HepG2 (cell line): ENCODE measurements around the gene RALBP1. TPM values are rescaled to one million over a fixed set of nuclear protein-coding genes. Genes with fewer than 3 reads are reported as not detected.

ENCODE experiments used
- ARNT ChIP-seq: fragments of 450-650 bp; IDR thresholded peaks from 2 replicates; pipeline ENCODE4 v1.6.1; 2017
- CREM ChIP-seq, 2 experiments: sonication (generic) in 1 of 2; formaldehyde crosslinking in 1 of 2; IDR thresholded peaks; 2 replicates each; pipeline versions ENCODE4 v1.4.0 to v1.6.1; 2016 to 2020; ENCODE audit warnings: antibody characterized with exemption in 1 of 2, mild to moderate bottlenecking in 1 of 2, missing genetic modification reagents in 1 of 2
- CTCF ChIP-seq: sonication (generic); formaldehyde crosslinking; IDR thresholded peaks from 2 replicates; pipeline ENCODE4 v1.5.0; 2020; ENCODE audit warnings: mild to moderate bottlenecking, missing genetic modification reagents, moderate library complexity
- DNMT1 ChIP-seq: sonication (generic); formaldehyde crosslinking; IDR thresholded peaks from 2 replicates; pipeline ENCODE4 v1.5.1; 2020; ENCODE audit warnings: mild to moderate bottlenecking, missing genetic modification reagents
- ETS1 ChIP-seq: sonication (generic); formaldehyde crosslinking; IDR thresholded peaks from 2 replicates; pipeline ENCODE4 v1.4.0; 2020; ENCODE audit warnings: missing genetic modification reagents
- FOXM1 ChIP-seq: sonication (generic); formaldehyde crosslinking; IDR thresholded peaks from 2 replicates; pipeline ENCODE4 v1.5.0; 2020; ENCODE audit warnings: missing genetic modification reagents
- HNRNPK ChIP-seq: fragments of 200-400 bp; formaldehyde crosslinking; IDR thresholded peaks from 2 replicates; pipeline ENCODE4 v1.6.1; 2018; ENCODE audit warnings: low read length, low read depth, moderate library complexity, mild to moderate bottlenecking; ENCODE audit not compliant: poor library complexity, severe bottlenecking
- HOXA3 ChIP-seq: sonication (generic); formaldehyde crosslinking; IDR thresholded peaks from 2 replicates; pipeline ENCODE4 v1.5.0; 2020; ENCODE audit warnings: missing genetic modification reagents
- HOXA7 ChIP-seq: sonication (generic); formaldehyde crosslinking; IDR thresholded peaks from 2 replicates; pipeline ENCODE4 v1.8.1; 2022; ENCODE audit warnings: mild to moderate bottlenecking, missing genetic modification reagents, moderate library complexity
- KLF16 ChIP-seq, 2 experiments: sonication (generic) in 1 of 2; formaldehyde crosslinking in 1 of 2; IDR thresholded peaks; 2 replicates each; pipeline versions ENCODE4 v1.6.1 to v1.8.0; 2016 to 2023; ENCODE audit warnings: missing genetic modification reagents in 2 of 2, missing compliant biosample characterization in 1 of 2
- PLRG1 ChIP-seq: fragments of 450-650 bp; conservative IDR thresholded peaks from 2 replicates; pipeline ENCODE4 v1.6.1; 2016
- PPARG ChIP-seq: conservative IDR thresholded peaks from 2 replicates; pipeline ENCODE4 v1.6.1; 2016; ENCODE audit warnings: missing biosample characterization, missing genetic modification reagents
- RAD21 ChIP-seq: fragments of 450-650 bp; formaldehyde crosslinking; IDR thresholded peaks from 2 replicates; pipeline ENCODE4 v1.5.0; 2020; ENCODE audit warnings: mild to moderate bottlenecking
- SAP130 ChIP-seq: IDR thresholded peaks from 2 replicates; pipeline ENCODE4 v1.6.1; 2016; ENCODE audit warnings: low read depth
- SNAPC4 ChIP-seq: sonication (generic); formaldehyde crosslinking; IDR thresholded peaks from 2 replicates; pipeline ENCODE4 v1.4.0; 2020; ENCODE audit warnings: mild to moderate bottlenecking, missing genetic modification reagents
- TAF15 ChIP-seq: fragments of 200-400 bp; formaldehyde crosslinking; IDR thresholded peaks from one replicate; pipeline ENCODE4 v1.6.1; 2018; ENCODE audit warnings: mild to moderate bottlenecking, low read depth, low read length; ENCODE audit not compliant: poor library complexity, severe bottlenecking
- TEAD2 ChIP-seq: sonication (generic); formaldehyde crosslinking; IDR thresholded peaks from 2 replicates; pipeline ENCODE4 v1.9.0; 2021; ENCODE audit warnings: missing genetic modification reagents
- ZNF260 ChIP-seq: sonication (generic); formaldehyde crosslinking; IDR thresholded peaks from 2 replicates; pipeline ENCODE4 v1.4.0; 2020; ENCODE audit warnings: missing genetic modification reagents, low read depth, mild to moderate bottlenecking, borderline replicate concordance
- ZNF281 ChIP-seq: sonication (generic); formaldehyde crosslinking; IDR thresholded peaks from 2 replicates; pipeline ENCODE4 v1.4.0; 2020; ENCODE audit warnings: missing genetic modification reagents, borderline replicate concordance
- ZNF329 ChIP-seq: sonication (generic); formaldehyde crosslinking; IDR thresholded peaks from 2 replicates; pipeline ENCODE4 v1.9.0; 2021; ENCODE audit warnings: low read depth, mild to moderate bottlenecking, missing genetic modification reagents
- ZSCAN9 ChIP-seq: IDR thresholded peaks from 2 replicates; pipeline ENCODE4 v1.6.1; 2016; ENCODE audit warnings: borderline replicate concordance
- polyA plus RNA-seq, 8 experiments: library from polyadenylated mRNA; depleted of rRNA in 3 of 8; stranded (reverse) in 7 of 8; unstranded in 1 of 8; fragments of >200 nt; fragmentation: Illumina TruSeq in 4 of 8; extraction: Trizol in 4 of 8; gene quantifications; 2 replicates each; pipeline versions ENCODE4 v1.2.1 to v1.2.3, GENCODE V29; 2011 to 2016; ENCODE audit warnings: low read depth in 4 of 8, missing spikeins in 1 of 8, mixed read lengths in 1 of 8; ENCODE audit not compliant: insufficient read depth in 1 of 8
- total RNA-seq, 5 experiments: library from RNA; depleted of rRNA; stranded (reverse); fragments of >200 nt; fragmentation: Illumina TruSeq; extraction: Trizol; gene quantifications; 2 replicates each; pipeline ENCODE4 v1.2.3, GENCODE V29; 2016; ENCODE audit warnings: low read depth in 1 of 5

The RALBP1 gene
- total and polyA plus RNA-seq, 2 of the 13 experiments (the other 11 are each of a cell fraction or from before 2014, with no cell fraction given), result 24.5 to 33.1 TPM

GRCh38 chr18:9575558-9575957 lies 100.2 kb downstream of the RALBP1 start (continued):
- TF ChIP-seq DNMT1 (no peak), HOXA7 (CRISPR knock-in tag) (no peak), HNRNPK (no peak), CTCF (CRISPR knock-in tag) (peak; percentile 93), SAP130 (CRISPR knock-in tag) (peak; percentile 75), TEAD2 (CRISPR knock-in tag) (no peak), ZSCAN9 (CRISPR knock-in tag) (0 out of 2 replicates have a peak, but pooled peaks have one; percentile 53), ETS1 (CRISPR knock-in tag) (no peak), PLRG1 (no peak), CREM (IDR thresholded peaks at IDR 0.05) (no peak), CREM (CRISPR knock-in tag; IDR thresholded peaks at IDR 0.05) (no peak), HOXA3 (CRISPR knock-in tag) (peak; percentile 43; the same call in 1 of the 2 replicates), PPARG (peak; percentile 75), ZNF329 (no peak), TAF15 (no peak), SNAPC4 (CRISPR knock-in tag) (no peak), ZNF260 (CRISPR knock-in tag) (no peak), KLF16 (CRISPR knock-in tag; IDR thresholded peaks at IDR 0.05) (peak in 1 of 2 experiments; percentile 52; a peak in 1 of 4 replicates), FOXM1 (CRISPR knock-in tag) (no peak), RAD21 (CRISPR knock-in tag) (peak; percentile 80; the same call in 1 of the 2 replicates), ZNF281 (no peak), ARNT (no peak)
